Measurements from ENCODE around the gene DSN1. TPM values are rescaled to one million over a fixed set of nuclear protein-coding genes. Genes with fewer than 3 reads are reported as not detected.

DSN1 gene
- total and polyA plus RNA-seq, 2 of the 8 experiments (the other 6 are each of a cell fraction or from before 2014, with no cell fraction given), result 12.0 to 26.2 TPM

- TF ChIP-seq, protein P1, sequence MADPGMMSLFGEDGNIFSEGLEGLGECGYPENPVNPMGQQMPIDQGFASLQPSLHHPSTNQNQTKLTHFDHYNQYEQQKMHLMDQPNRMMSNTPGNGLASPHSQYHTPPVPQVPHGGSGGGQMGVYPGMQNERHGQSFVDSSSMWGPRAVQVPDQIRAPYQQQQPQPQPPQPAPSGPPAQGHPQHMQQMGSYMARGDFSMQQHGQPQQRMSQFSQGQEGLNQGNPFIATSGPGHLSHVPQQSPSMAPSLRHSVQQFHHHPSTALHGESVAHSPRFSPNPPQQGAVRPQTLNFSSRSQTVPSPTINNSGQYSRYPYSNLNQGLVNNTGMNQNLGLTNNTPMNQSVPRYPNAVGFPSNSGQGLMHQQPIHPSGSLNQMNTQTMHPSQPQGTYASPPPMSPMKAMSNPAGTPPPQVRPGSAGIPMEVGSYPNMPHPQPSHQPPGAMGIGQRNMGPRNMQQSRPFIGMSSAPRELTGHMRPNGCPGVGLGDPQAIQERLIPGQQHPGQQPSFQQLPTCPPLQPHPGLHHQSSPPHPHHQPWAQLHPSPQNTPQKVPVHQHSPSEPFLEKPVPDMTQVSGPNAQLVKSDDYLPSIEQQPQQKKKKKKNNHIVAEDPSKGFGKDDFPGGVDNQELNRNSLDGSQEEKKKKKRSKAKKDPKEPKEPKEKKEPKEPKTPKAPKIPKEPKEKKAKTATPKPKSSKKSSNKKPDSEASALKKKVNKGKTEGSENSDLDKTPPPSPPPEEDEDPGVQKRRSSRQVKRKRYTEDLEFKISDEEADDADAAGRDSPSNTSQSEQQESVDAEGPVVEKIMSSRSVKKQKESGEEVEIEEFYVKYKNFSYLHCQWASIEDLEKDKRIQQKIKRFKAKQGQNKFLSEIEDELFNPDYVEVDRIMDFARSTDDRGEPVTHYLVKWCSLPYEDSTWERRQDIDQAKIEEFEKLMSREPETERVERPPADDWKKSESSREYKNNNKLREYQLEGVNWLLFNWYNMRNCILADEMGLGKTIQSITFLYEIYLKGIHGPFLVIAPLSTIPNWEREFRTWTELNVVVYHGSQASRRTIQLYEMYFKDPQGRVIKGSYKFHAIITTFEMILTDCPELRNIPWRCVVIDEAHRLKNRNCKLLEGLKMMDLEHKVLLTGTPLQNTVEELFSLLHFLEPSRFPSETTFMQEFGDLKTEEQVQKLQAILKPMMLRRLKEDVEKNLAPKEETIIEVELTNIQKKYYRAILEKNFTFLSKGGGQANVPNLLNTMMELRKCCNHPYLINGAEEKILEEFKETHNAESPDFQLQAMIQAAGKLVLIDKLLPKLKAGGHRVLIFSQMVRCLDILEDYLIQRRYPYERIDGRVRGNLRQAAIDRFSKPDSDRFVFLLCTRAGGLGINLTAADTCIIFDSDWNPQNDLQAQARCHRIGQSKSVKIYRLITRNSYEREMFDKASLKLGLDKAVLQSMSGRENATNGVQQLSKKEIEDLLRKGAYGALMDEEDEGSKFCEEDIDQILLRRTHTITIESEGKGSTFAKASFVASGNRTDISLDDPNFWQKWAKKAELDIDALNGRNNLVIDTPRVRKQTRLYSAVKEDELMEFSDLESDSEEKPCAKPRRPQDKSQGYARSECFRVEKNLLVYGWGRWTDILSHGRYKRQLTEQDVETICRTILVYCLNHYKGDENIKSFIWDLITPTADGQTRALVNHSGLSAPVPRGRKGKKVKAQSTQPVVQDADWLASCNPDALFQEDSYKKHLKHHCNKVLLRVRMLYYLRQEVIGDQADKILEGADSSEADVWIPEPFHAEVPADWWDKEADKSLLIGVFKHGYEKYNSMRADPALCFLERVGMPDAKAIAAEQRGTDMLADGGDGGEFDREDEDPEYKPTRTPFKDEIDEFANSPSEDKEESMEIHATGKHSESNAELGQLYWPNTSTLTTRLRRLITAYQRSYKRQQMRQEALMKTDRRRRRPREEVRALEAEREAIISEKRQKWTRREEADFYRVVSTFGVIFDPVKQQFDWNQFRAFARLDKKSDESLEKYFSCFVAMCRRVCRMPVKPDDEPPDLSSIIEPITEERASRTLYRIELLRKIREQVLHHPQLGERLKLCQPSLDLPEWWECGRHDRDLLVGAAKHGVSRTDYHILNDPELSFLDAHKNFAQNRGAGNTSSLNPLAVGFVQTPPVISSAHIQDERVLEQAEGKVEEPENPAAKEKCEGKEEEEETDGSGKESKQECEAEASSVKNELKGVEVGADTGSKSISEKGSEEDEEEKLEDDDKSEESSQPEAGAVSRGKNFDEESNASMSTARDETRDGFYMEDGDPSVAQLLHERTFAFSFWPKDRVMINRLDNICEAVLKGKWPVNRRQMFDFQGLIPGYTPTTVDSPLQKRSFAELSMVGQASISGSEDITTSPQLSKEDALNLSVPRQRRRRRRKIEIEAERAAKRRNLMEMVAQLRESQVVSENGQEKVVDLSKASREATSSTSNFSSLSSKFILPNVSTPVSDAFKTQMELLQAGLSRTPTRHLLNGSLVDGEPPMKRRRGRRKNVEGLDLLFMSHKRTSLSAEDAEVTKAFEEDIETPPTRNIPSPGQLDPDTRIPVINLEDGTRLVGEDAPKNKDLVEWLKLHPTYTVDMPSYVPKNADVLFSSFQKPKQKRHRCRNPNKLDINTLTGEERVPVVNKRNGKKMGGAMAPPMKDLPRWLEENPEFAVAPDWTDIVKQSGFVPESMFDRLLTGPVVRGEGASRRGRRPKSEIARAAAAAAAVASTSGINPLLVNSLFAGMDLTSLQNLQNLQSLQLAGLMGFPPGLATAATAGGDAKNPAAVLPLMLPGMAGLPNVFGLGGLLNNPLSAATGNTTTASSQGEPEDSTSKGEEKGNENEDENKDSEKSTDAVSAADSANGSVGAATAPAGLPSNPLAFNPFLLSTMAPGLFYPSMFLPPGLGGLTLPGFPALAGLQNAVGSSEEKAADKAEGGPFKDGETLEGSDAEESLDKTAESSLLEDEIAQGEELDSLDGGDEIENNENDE (IDR thresholded peaks at IDR 0.05; ENCODE audit: insufficient replicate concordance, low read length), result no peak
- TF ChIP-seq SIN3A (conservative IDR thresholded peaks at IDR 0.05 in 1 of 2, IDR thresholded peaks at IDR 0.05 in 1 of 2; ENCODE audit: low read depth in 1 of 2, low read length in 2 of 2) (no peak), CBX5 (IDR thresholded peaks at IDR 0.05; ENCODE audit: low read depth, low read length) (no peak), JUND (IDR thresholded peaks at IDR 0.05; ENCODE audit: low read length) (no peak)
Measured at GRCh38 chr20:36786246-36786645, 12.7 kb upstream of the DSN1 start (continued).

All from H1 (cell line).